CD4-positive, alpha-beta T cell treated with Interleukin-1 beta for 1 hour (primary cell): ENCODE measurements around the gene ULK4.
"Not testable (repeated sequence)": the region's sequence is repeated elsewhere in the genome, so short reads cannot be mapped to it uniquely, and the experiment has no call there.

Experiments
- DNase-seq, 2 donors: peaks; one replicate each; pipeline ENCODE4 v3.0.0-alpha.2; 2020 to 2022

Gene ULK4

GRCh38 chr3:41683666-41684350 is 278.1 kb downstream of the ULK4 start:
- DNase-seq = no peak

GRCh38 chr3:41682996-41683395 is 278.9 kb downstream of the ULK4 start:
- no peak for DNase-seq

- DNase-seq = no peak
Measured at GRCh38 chr3:41682382-41682781, 279.5 kb downstream of the ULK4 start.

GRCh38 chr3:41681479-41681878 is 280.4 kb downstream of the ULK4 start:
- DNase-seq = no peak

- DNase-seq = no peak
Measured at GRCh38 chr3:41679374-41679773, 282.5 kb downstream of the ULK4 start.

GRCh38 chr3:41675102-41675501 is 286.8 kb downstream of the ULK4 start:
- not testable (repeated sequence) for DNase-seq

- no peak for DNase-seq
Measured at GRCh38 chr3:41674449-41674848, 287.5 kb downstream of the ULK4 start.

GRCh38 chr3:41673650-41674049 is 288.3 kb downstream of the ULK4 start:
- no peak for DNase-seq

- no peak for DNase-seq
Measured at GRCh38 chr3:41668379-41668778, 293.5 kb downstream of the ULK4 start.

GRCh38 chr3:41662288-41662687 is 299.6 kb downstream of the ULK4 start:
- no peak for DNase-seq

GRCh38 chr3:41661796-41662195 is 300.1 kb downstream of the ULK4 start:
- DNase-seq = no peak

GRCh38 chr3:41660510-41660909 is 301.4 kb downstream of the ULK4 start:
- no peak for DNase-seq

GRCh38 chr3:41653571-41654239 is 308.2 kb downstream of the ULK4 start:
- DNase-seq = no peak

- DNase-seq = no peak
Measured at GRCh38 chr3:41652931-41653330, 309.0 kb downstream of the ULK4 start.

- DNase-seq = no peak
Measured at GRCh38 chr3:41652506-41652905, 309.4 kb downstream of the ULK4 start.

- DNase-seq = no peak
Measured at GRCh38 chr3:41651718-41652117, 310.2 kb downstream of the ULK4 start.

- no peak for DNase-seq
Measured at GRCh38 chr3:41650406-41650805, 311.5 kb downstream of the ULK4 start.

- DNase-seq = no peak
Measured at GRCh38 chr3:41649129-41649739, 312.7 kb downstream of the ULK4 start.

GRCh38 chr3:41647730-41648129 is 314.2 kb downstream of the ULK4 start:
- not testable (repeated sequence) for DNase-seq

- no peak for DNase-seq
Measured at GRCh38 chr3:41640076-41640475, 321.8 kb downstream of the ULK4 start.

GRCh38 chr3:41638381-41638780 is 323.5 kb downstream of the ULK4 start:
- no peak for DNase-seq

- DNase-seq = no peak
Measured at GRCh38 chr3:41632700-41633099, 329.2 kb downstream of the ULK4 start.

- DNase-seq = no peak
Measured at GRCh38 chr3:41630708-41631107, 331.2 kb downstream of the ULK4 start.

- no peak for DNase-seq
Measured at GRCh38 chr3:41629986-41630385, 331.9 kb downstream of the ULK4 start.
